HepG2 (cell line): ENCODE results near the gene DNM1L. TPM values are rescaled to one million over a fixed set of nuclear protein-coding genes. Genes with fewer than 3 reads are reported as not detected.

Experiments used
- DMTF1 ChIP-seq: sonication (generic); formaldehyde crosslinking; IDR thresholded peaks from 2 replicates; pipeline ENCODE4 v1.4.0; 2020; ENCODE audit warnings: mild to moderate bottlenecking, missing genetic modification reagents
- E2F5 ChIP-seq: sonication (generic); formaldehyde crosslinking; conservative IDR thresholded peaks from 2 replicates; pipeline ENCODE4 v1.4.0; 2020; ENCODE audit warnings: missing genetic modification reagents
- GMEB1 ChIP-seq: sonication (generic); formaldehyde crosslinking; IDR thresholded peaks from 2 replicates; pipeline ENCODE4 v1.5.1; 2020; ENCODE audit warnings: missing genetic modification reagents, mild to moderate bottlenecking, borderline replicate concordance
- MLXIP ChIP-seq: sonication (generic); formaldehyde crosslinking; IDR thresholded peaks from 2 replicates; pipeline ENCODE4 v1.9.0; 2021; ENCODE audit warnings: missing genetic modification reagents, borderline replicate concordance
- MTA1 ChIP-seq: sonication (generic); formaldehyde crosslinking; IDR thresholded peaks from 2 replicates; pipeline ENCODE4 v1.4.0; 2020; ENCODE audit warnings: missing genetic modification reagents, mild to moderate bottlenecking, borderline replicate concordance
- NFE2L2 ChIP-seq: fragments of 150-350 bp; IDR thresholded peaks from 2 replicates; pipeline ENCODE4 v1.6.1; 2014; ENCODE audit warnings: low read length
- RCOR2 ChIP-seq: IDR thresholded peaks from 2 replicates; pipeline ENCODE4 v1.6.1; 2016; ENCODE audit warnings: missing biosample characterization, missing genetic modification reagents
- RXRB ChIP-seq: IDR thresholded peaks from 2 replicates; pipeline ENCODE4 v1.6.1; 2016; ENCODE audit warnings: borderline replicate concordance, missing genetic modification reagents, missing compliant biosample characterization
- SALL1 ChIP-seq: sonication (generic); formaldehyde crosslinking; IDR thresholded peaks from 2 replicates; pipeline ENCODE4 v1.8.0; 2022; ENCODE audit warnings: mild to moderate bottlenecking, missing genetic modification reagents
- THAP8 ChIP-seq: sonication (generic); formaldehyde crosslinking; IDR thresholded peaks from 2 replicates; pipeline ENCODE4 v1.5.1; 2020; ENCODE audit warnings: missing genetic modification reagents, mild to moderate bottlenecking, borderline replicate concordance
- THAP9 ChIP-seq: sonication (generic); formaldehyde crosslinking; IDR thresholded peaks from 2 replicates; pipeline ENCODE4; 2020; ENCODE audit warnings: missing genetic modification reagents, mild to moderate bottlenecking, borderline replicate concordance
- ZFX ChIP-seq: sonication (generic); formaldehyde crosslinking; IDR thresholded peaks from 2 replicates; pipeline ENCODE4 v1.4.0; 2020; ENCODE audit warnings: mild to moderate bottlenecking, low read depth, missing genetic modification reagents, moderate library complexity
- ZNF256 ChIP-seq: sonication (generic); formaldehyde crosslinking; conservative IDR thresholded peaks from 2 replicates; pipeline ENCODE4 v1.4.0; 2020; ENCODE audit warnings: missing genetic modification reagents
- ZNF367 ChIP-seq: sonication (generic); formaldehyde crosslinking; IDR thresholded peaks from 2 replicates; pipeline ENCODE4 v1.4.0; 2020; ENCODE audit warnings: missing genetic modification reagents, borderline replicate concordance
- ZNF788 ChIP-seq: sonication (generic); formaldehyde crosslinking; IDR thresholded peaks from 2 replicates; pipeline ENCODE4 v1.5.0; 2020; ENCODE audit warnings: mild to moderate bottlenecking, missing genetic modification reagents, borderline replicate concordance
- ZSCAN9 ChIP-seq: IDR thresholded peaks from 2 replicates; pipeline ENCODE4 v1.6.1; 2016; ENCODE audit warnings: borderline replicate concordance
- polyA plus RNA-seq, 8 experiments: library from polyadenylated mRNA; depleted of rRNA in 3 of 8; stranded (reverse) in 7 of 8; unstranded in 1 of 8; fragments of >200 nt; fragmentation: Illumina TruSeq in 4 of 8; extraction: Trizol in 4 of 8; gene quantifications; 2 replicates each; pipeline versions ENCODE4 v1.2.1 to v1.2.3, GENCODE V29; 2011 to 2016; ENCODE audit warnings: low read depth in 4 of 8, missing spikeins in 1 of 8, mixed read lengths in 1 of 8; ENCODE audit not compliant: insufficient read depth in 1 of 8
- total RNA-seq, 5 experiments: library from RNA; depleted of rRNA; stranded (reverse); fragments of >200 nt; fragmentation: Illumina TruSeq; extraction: Trizol; gene quantifications; 2 replicates each; pipeline ENCODE4 v1.2.3, GENCODE V29; 2016; ENCODE audit warnings: low read depth in 1 of 5

DNM1L gene
- total and polyA plus RNA-seq, 2 of the 13 experiments (the other 11 are each of a cell fraction or from before 2014, with no cell fraction given), result 35.9 to 65.8 TPM

GRCh38 chr12:32679091-32679919 lies at the start of gene DNM1L (continued):
- TF ChIP-seq MTA1 (CRISPR knock-in tag) (peak; percentile 92), NFE2L2 (no peak), RCOR2 (CRISPR knock-in tag) (0 out of 2 replicates have a peak, but pooled peaks have one; percentile 19), GMEB1 (CRISPR knock-in tag) (peak; percentile 55), E2F5 (no peak; the same call in 1 of the 2 replicates), THAP9 (CRISPR knock-in tag) (peak; percentile 60; the same call in 1 of the 2 replicates), ZNF367 (CRISPR knock-in tag) (no peak), SALL1 (CRISPR knock-in tag) (peak; percentile 74), ZNF256 (CRISPR knock-in tag) (0 out of 2 replicates have a peak, but pooled peaks have one; percentile 51), DMTF1 (CRISPR knock-in tag) (no peak), ZNF788 (CRISPR knock-in tag) (peak; percentile 87; the same call in 1 of the 2 replicates), THAP8 (CRISPR knock-in tag) (no peak), MLXIP (no peak), RXRB (CRISPR knock-in tag) (peak; percentile 61; the same call in 1 of the 2 replicates), ZSCAN9 (CRISPR knock-in tag) (peak; percentile 22), ZFX (CRISPR knock-in tag) (peak; percentile 99)
